WTC11 (cell line): ENCODE data around the gene CABP1. TPM values are rescaled to one million over a fixed set of nuclear protein-coding genes. Genes with fewer than 3 reads are reported as not detected.

Source experiments
- ATAC-seq: fragments of 200-7000 bp; cut with Tn5 transposase; 2 replicates; pipeline ENCODE4 v1.10.0; 2021; ENCODE audit warnings: mild to moderate bottlenecking, moderate library complexity
- CTCF ChIA-PET: fragments of 300-600 bp; sonication (Branson Sonifier 250); formaldehyde crosslinking; loops from one replicate; lab custom pipeline; 2021; ENCODE audit warnings: antibody characterized with exemption; lab: Charles Lee
- POLR2A ChIA-PET: fragments of 350-600 bp; sonication (Branson Sonifier 250); formaldehyde crosslinking; loops from one replicate; lab custom pipeline; 2021; ENCODE audit warnings: antibody characterized with exemption; lab: Charles Lee
- DNase-seq: peaks from one replicate; pipeline ENCODE4 v3.0.0; 2021; ENCODE audit warnings: low spot score
- H3K27ac Mint-ChIP-seq: 2 replicates; pipeline ENCODE4 v1.8.0; 2021; ENCODE audit warnings: mixed read lengths
- H3K27me3 Mint-ChIP-seq: 2 replicates; pipeline ENCODE4 v1.8.0; 2021; ENCODE audit warnings: low read depth, mild to moderate bottlenecking, moderate library complexity, mixed read lengths
- H3K36me3 Mint-ChIP-seq: 2 replicates; pipeline ENCODE4 v1.8.0; 2021; ENCODE audit warnings: mixed read lengths
- H3K4me1 Mint-ChIP-seq: 2 replicates; pipeline ENCODE4 v1.8.0; 2022; ENCODE audit warnings: mixed read lengths
- H3K4me3 Mint-ChIP-seq: 2 replicates; pipeline ENCODE4 v1.8.0; 2021; ENCODE audit warnings: mild to moderate bottlenecking, moderate library complexity, mixed read lengths
- H3K9me3 Mint-ChIP-seq: 2 replicates; pipeline ENCODE4 v1.8.0; 2021; ENCODE audit warnings: mixed read lengths
- ATF2 ChIP-seq: sonication (generic); formaldehyde crosslinking; IDR thresholded peaks from 2 replicates; pipeline ENCODE4 v1.8.1; 2022; ENCODE audit warnings: low read depth, missing genetic modification reagents, borderline replicate concordance
- ESRRA ChIP-seq: sonication (generic); formaldehyde crosslinking; IDR thresholded peaks from 2 replicates; pipeline ENCODE4 v1.8.1; 2022; ENCODE audit warnings: mild to moderate bottlenecking, missing genetic modification reagents, borderline replicate concordance
- IRF2 ChIP-seq: sonication (generic); formaldehyde crosslinking; IDR thresholded peaks from 2 replicates; pipeline ENCODE4 v1.8.0; 2022; ENCODE audit warnings: low read depth, missing genetic modification reagents, borderline replicate concordance
- NFE2L1 ChIP-seq: sonication (generic); formaldehyde crosslinking; IDR thresholded peaks from 2 replicates; pipeline ENCODE4 v1.8.1; 2023; ENCODE audit warnings: missing genetic modification reagents
- NR1H2 ChIP-seq: sonication (generic); formaldehyde crosslinking; IDR thresholded peaks from 2 replicates; pipeline ENCODE4 v1.9.0; 2021; ENCODE audit warnings: mild to moderate bottlenecking, moderate library complexity, missing genetic modification reagents
- NR3C1 ChIP-seq: sonication (generic); formaldehyde crosslinking; conservative IDR thresholded peaks from 2 replicates; pipeline ENCODE4 v1.8.1; 2023; ENCODE audit warnings: low read depth, mild to moderate bottlenecking, missing genetic modification reagents
- PREB ChIP-seq: sonication (generic); formaldehyde crosslinking; IDR thresholded peaks from 2 replicates; pipeline ENCODE4 v1.8.1; 2022; ENCODE audit warnings: mild to moderate bottlenecking, missing genetic modification reagents, moderate library complexity, borderline replicate concordance
- PRRX2 ChIP-seq: fragments of 250-450 bp; sonication (Bioruptor Pico); IDR thresholded peaks from 2 replicates; pipeline ENCODE4 v1.8.0; 2021; ENCODE audit warnings: mild to moderate bottlenecking
- RELA ChIP-seq: sonication (generic); formaldehyde crosslinking; IDR thresholded peaks from 2 replicates; pipeline ENCODE4 v1.8.1; 2022; ENCODE audit warnings: missing genetic modification reagents, mild to moderate bottlenecking, borderline replicate concordance
- SOX15 ChIP-seq: fragments of 250-450 bp; sonication (Bioruptor Pico); IDR thresholded peaks from 2 replicates; pipeline ENCODE4 v1.9.0; 2021; ENCODE audit warnings: mild to moderate bottlenecking
- TCF7 ChIP-seq: sonication (generic); formaldehyde crosslinking; IDR thresholded peaks from 2 replicates; pipeline ENCODE4 v1.8.0; 2022; ENCODE audit warnings: mild to moderate bottlenecking, low read depth, missing genetic modification reagents, moderate library complexity
- ZNF121 ChIP-seq: sonication (generic); formaldehyde crosslinking; IDR thresholded peaks from 2 replicates; pipeline ENCODE4 v1.8.0; 2023; ENCODE audit warnings: missing genetic modification reagents
- ZNF138 ChIP-seq: sonication (generic); formaldehyde crosslinking; conservative IDR thresholded peaks from 2 replicates; pipeline ENCODE4 v1.8.1; 2022; ENCODE audit warnings: mild to moderate bottlenecking, moderate library complexity, missing genetic modification reagents
- ZNF396 ChIP-seq: fragments of 250-450 bp; sonication (Bioruptor Pico); IDR thresholded peaks from 2 replicates; pipeline ENCODE4 v1.8.0; 2021; ENCODE audit warnings: mild to moderate bottlenecking, moderate library complexity, borderline replicate concordance
- ZNF671 ChIP-seq: fragments of 250-450 bp; sonication (Bioruptor Pico); IDR thresholded peaks from 2 replicates; pipeline ENCODE4 v1.8.0; 2021; ENCODE audit warnings: mild to moderate bottlenecking
- total RNA-seq: library from RNA; stranded (reverse); gene quantifications from 3 replicates; pipeline ENCODE4 v1.2.3, GENCODE V29; 2021
- TF ChIP-seq, protein P1 (sequence below): fragments of 200-600 bp; IDR thresholded peaks from 2 replicates; pipeline ENCODE4 v1.8.0; 2022; ENCODE audit warnings: antibody characterized with exemption
- TF ChIP-seq, protein P2 (sequence below): sonication (generic); formaldehyde crosslinking; IDR thresholded peaks from 2 replicates; pipeline ENCODE4 v1.8.1; 2022; ENCODE audit warnings: mild to moderate bottlenecking, moderate library complexity, missing genetic modification reagents
- TF ChIP-seq, protein P3 (sequence below): fragments of 250-450 bp; sonication (Bioruptor Pico); IDR thresholded peaks from 2 replicates; pipeline ENCODE4 v1.9.0; 2021; ENCODE audit warnings: moderate library complexity, mild to moderate bottlenecking, inconsistent platforms, borderline replicate concordance
- TF ChIP-seq, protein P4 (sequence below): sonication (generic); formaldehyde crosslinking; IDR thresholded peaks from 2 replicates; pipeline ENCODE4 v1.8.1; 2023; ENCODE audit warnings: mild to moderate bottlenecking, missing genetic modification reagents

Gene CABP1
- total RNA-seq, 1 experiment from 2014 or later = 14.1 TPM

DNA sequence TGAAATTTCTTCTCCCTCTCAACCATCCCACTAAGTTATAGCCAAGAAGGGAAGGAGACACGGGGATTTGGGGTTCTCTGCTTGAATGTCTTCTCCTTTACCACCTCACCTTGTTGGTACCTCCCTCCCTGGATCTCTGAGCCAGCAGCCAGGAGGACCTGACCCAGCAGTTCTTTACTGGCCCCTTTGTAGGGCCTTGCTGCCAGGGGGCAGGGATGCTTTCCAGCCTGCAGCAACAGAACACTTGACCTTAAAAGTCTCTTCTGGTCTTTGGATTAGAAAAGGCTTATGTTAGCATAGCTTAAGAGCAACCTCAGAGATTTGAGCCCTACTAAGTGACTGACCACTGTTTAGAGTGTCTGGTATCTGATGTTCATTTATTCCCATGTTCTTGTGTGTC is 56.9 kb downstream of the CABP1 start:
- Mint-ChIP-seq H3K4me1 (peaks cover 27% of the 10 kb centered on the region), H3K9me3 (no peaks in the 10 kb centered on the region), H3K4me3 (no peak overlapping the region), H3K27ac (no peak overlapping the region), H3K36me3 (peaks cover 76% of the 10 kb centered on the region), H3K27me3 (no peaks in the 10 kb centered on the region)
- POLR2A ChIA-PET = no interaction called here
- DNase-seq (no peak), ATAC-seq (no peak)
- CTCF ChIA-PET = interaction anchor here (1.8 kb wide), 1 partner anchor 48 kb away, joined by 9 read pairs; no protein-coding TSS in a partner anchor
- no peak for TF ChIP-seq TCF7 (CRISPR knock-in tag)

DNA sequence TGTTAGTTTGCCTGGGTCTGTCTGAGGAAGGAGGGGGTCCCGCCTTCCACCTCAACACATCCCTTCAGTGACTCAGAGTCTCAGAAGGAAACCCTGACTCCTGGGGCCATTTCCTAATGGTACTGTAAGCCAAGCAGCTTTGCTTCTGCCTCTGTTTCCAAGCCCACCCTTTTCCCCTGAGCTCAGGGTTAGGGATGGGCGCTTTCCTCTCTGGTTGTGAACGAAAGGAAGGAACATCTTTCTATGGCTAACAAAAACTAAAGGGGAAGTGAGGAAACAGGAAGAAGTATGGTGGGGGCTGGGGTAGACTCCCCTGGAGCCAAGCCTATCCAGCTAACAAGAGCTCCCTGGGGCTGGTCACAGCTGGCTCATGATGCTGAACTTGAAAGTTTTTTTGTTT is 58.2 kb downstream of the CABP1 start:
- POLR2A ChIA-PET = interaction anchor here (0.6 kb wide), 1 partner anchor 8 kb away, joined by 4 read pairs; no protein-coding TSS in a partner anchor
- H3K36me3 Mint-ChIP-seq = peaks cover 76% of the 10 kb centered on the region
- no peaks in the 10 kb centered on the region for H3K27me3 Mint-ChIP-seq
- H3K9me3 Mint-ChIP-seq = no peaks in the 10 kb centered on the region
- peaks cover 14% of the 10 kb centered on the region for H3K4me1 Mint-ChIP-seq
- CTCF ChIA-PET = interaction anchor here (1.2 to 1.8 kb wide), 2 partner anchors 12 to 50 kb away, joined by 3 to 9 read pairs; partner anchors contain the start of gene MLEC
- ATAC-seq (no peak), DNase-seq (no peak)
- TF ChIP-seq RELA (CRISPR knock-in tag) = no peak
- TF ChIP-seq, protein P1, sequence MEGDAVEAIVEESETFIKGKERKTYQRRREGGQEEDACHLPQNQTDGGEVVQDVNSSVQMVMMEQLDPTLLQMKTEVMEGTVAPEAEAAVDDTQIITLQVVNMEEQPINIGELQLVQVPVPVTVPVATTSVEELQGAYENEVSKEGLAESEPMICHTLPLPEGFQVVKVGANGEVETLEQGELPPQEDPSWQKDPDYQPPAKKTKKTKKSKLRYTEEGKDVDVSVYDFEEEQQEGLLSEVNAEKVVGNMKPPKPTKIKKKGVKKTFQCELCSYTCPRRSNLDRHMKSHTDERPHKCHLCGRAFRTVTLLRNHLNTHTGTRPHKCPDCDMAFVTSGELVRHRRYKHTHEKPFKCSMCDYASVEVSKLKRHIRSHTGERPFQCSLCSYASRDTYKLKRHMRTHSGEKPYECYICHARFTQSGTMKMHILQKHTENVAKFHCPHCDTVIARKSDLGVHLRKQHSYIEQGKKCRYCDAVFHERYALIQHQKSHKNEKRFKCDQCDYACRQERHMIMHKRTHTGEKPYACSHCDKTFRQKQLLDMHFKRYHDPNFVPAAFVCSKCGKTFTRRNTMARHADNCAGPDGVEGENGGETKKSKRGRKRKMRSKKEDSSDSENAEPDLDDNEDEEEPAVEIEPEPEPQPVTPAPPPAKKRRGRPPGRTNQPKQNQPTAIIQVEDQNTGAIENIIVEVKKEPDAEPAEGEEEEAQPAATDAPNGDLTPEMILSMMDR = no peak
- no peak for TF ChIP-seq ZNF671
- TF ChIP-seq, protein P2, sequence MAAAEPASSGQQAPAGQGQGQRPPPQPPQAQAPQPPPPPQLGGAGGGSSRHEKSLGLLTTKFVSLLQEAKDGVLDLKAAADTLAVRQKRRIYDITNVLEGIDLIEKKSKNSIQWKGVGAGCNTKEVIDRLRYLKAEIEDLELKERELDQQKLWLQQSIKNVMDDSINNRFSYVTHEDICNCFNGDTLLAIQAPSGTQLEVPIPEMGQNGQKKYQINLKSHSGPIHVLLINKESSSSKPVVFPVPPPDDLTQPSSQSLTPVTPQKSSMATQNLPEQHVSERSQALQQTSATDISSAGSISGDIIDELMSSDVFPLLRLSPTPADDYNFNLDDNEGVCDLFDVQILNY (CRISPR knock-in tag) = no peak
- TF ChIP-seq SOX15 (CRISPR knock-in tag) = no peak
- no peak for TF ChIP-seq NFE2L1 (CRISPR knock-in tag)
- TF ChIP-seq ATF2 = no peak
- H3K4me3 Mint-ChIP-seq = no peak overlapping the region
- 0 out of 2 replicates have a peak overlapping the region, but pooled peaks have one; percentile 57 for H3K27ac Mint-ChIP-seq

- CTCF ChIA-PET = interaction anchor here (1.1 to 1.2 kb wide), 2 partner anchors 13 to 50 kb away, joined by 3 read pairs; partner anchors contain the start of gene MLEC
Measured at GRCh38 chr12:120699553-120699952, 59.1 kb downstream of the CABP1 start.

DNA sequence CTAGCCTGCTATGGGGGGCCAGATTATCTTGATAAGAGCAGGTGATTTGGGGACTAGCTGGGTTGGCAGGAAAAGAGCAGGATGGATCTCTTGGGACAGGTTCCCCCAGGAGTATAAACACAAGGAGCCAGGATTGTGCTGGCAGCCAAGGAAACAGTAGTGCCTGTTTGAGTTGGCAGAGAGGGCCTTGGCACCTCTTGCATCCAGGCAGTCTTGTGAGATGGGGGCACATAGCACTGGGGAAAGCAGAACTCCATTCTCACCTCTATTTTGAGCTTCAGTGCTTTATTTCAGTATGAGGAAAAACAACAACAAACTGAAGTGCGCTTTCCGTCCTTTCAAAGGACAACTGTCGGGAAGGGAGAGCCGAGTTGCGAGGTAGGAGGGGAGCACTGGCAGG is 60.5 kb downstream of the CABP1 start:
- H3K4me1 Mint-ChIP-seq = no peaks in the 10 kb centered on the region
- CTCF ChIA-PET = no interaction called here
- TF ChIP-seq NR3C1 (CRISPR knock-in tag) (no peak), ZNF121 (CRISPR knock-in tag) (no peak), PRRX2 (no peak), ZNF396 (CRISPR knock-in tag) (no peak), PREB (no peak), NR1H2 (CRISPR knock-in tag) (no peak), ESRRA (no peak), ZNF138 (no peak)
- TF ChIP-seq, protein P3, sequence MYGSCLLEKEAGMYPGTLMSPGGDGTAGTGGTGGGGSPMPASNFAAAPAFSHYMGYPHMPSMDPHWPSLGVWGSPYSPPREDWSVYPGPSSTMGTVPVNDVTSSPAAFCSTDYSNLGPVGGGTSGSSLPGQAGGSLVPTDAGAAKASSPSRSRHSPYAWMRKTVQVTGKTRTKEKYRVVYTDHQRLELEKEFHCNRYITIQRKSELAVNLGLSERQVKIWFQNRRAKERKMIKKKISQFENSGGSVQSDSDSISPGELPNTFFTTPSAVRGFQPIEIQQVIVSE (CRISPR knock-in tag) = no peak
- TF ChIP-seq, protein P4, sequence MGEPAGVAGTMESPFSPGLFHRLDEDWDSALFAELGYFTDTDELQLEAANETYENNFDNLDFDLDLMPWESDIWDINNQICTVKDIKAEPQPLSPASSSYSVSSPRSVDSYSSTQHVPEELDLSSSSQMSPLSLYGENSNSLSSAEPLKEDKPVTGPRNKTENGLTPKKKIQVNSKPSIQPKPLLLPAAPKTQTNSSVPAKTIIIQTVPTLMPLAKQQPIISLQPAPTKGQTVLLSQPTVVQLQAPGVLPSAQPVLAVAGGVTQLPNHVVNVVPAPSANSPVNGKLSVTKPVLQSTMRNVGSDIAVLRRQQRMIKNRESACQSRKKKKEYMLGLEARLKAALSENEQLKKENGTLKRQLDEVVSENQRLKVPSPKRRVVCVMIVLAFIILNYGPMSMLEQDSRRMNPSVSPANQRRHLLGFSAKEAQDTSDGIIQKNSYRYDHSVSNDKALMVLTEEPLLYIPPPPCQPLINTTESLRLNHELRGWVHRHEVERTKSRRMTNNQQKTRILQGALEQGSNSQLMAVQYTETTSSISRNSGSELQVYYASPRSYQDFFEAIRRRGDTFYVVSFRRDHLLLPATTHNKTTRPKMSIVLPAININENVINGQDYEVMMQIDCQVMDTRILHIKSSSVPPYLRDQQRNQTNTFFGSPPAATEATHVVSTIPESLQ = no peak

More at GRCh38 chr12:120699553-120699952, 59.1 kb downstream of the CABP1 start:
- H3K4me3 Mint-ChIP-seq = no peak overlapping the region
- H3K27ac Mint-ChIP-seq = peak overlapping the region; percentile 57; the same call in 1 of the 2 replicates
- DNase-seq = no peak
- no peaks in the 10 kb centered on the region for H3K27me3 Mint-ChIP-seq
- H3K4me1 Mint-ChIP-seq = peaks cover 5% of the 10 kb centered on the region
- ATAC-seq = no peak
- TF ChIP-seq, protein P2 (CRISPR knock-in tag) = no peak
- TF ChIP-seq IRF2 (CRISPR knock-in tag) = no peak
- POLR2A ChIA-PET = no interaction called here
- no peaks in the 10 kb centered on the region for H3K9me3 Mint-ChIP-seq
- H3K36me3 Mint-ChIP-seq = peaks cover 69% of the 10 kb centered on the region

More for the DNA sequence above, 60.5 kb downstream of the CABP1 start:
- H3K36me3 Mint-ChIP-seq = peaks cover 56% of the 10 kb centered on the region
- H3K27me3 Mint-ChIP-seq = no peaks in the 10 kb centered on the region
- H3K9me3 Mint-ChIP-seq = no peaks in the 10 kb centered on the region
- H3K27ac Mint-ChIP-seq = peak overlapping the region; percentile 57
- ATAC-seq (no peak), DNase-seq (no peak)
- no peak overlapping the region for H3K4me3 Mint-ChIP-seq
- POLR2A ChIA-PET = no interaction called here
